ENCODE results near the gene CHCHD2.
"Not testable (repeated sequence)": the region's sequence is repeated elsewhere in the genome, so short reads cannot be mapped to it uniquely, and the experiment has no call there.

CHCHD2 gene

DNA sequence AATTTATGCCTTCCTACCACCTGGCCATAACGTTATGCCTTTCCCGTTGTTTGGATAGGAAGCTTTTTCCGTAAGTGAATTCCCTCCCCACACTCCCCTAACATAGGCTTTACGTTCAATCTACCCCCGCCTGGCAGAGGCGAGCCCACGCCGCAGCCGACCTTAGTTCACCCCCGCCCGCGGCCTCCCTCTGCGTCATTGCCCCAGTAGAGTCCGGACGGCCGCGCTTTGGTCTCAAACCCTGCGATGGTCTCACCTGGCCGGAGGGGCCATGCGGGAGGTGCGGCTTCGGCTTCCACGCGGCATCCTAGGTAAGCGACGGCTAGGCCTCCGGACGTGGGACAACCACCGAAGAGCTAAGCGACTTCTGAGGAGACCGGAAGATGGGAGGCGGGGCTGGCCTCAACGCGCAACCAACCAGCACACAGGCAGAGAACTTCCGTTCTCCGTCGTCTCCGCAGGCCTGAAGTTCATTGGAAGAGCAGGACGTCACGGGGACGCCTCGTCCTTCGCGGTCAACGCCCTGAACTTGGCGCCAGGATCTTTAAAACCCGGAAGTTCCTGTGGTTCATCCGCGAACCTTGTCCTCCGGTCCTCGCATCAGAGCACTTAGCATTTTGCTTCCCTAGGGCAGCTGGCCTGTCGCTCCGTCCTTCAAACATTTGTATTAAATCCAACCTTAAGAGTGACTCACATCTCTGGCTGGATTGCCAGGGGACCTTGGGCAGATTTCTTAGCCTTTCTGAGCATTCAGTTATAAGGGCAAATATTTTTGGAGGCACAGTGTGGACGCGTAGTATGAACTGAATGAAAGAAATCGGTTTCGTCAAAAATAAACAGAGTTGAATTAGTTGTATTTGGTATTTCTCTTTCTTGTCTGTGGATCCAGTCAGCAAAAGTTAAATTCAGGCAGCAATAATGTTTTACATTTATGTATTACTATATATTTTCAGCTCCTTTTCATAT is at the start of gene CHCHD2:
Gene CHCHD2, minus strand, starts transcription at position 369 of the 966 bp plus-strand sequence. Its CDS starts 63 bp downstream, at position 306.
- peak; percentile 99 for DNase-seq

- DNase-seq: not testable (repeated sequence)
Observed at GRCh38 chr7:56131062-56131461, 24.8 kb upstream of the CHCHD2 start.

DNA sequence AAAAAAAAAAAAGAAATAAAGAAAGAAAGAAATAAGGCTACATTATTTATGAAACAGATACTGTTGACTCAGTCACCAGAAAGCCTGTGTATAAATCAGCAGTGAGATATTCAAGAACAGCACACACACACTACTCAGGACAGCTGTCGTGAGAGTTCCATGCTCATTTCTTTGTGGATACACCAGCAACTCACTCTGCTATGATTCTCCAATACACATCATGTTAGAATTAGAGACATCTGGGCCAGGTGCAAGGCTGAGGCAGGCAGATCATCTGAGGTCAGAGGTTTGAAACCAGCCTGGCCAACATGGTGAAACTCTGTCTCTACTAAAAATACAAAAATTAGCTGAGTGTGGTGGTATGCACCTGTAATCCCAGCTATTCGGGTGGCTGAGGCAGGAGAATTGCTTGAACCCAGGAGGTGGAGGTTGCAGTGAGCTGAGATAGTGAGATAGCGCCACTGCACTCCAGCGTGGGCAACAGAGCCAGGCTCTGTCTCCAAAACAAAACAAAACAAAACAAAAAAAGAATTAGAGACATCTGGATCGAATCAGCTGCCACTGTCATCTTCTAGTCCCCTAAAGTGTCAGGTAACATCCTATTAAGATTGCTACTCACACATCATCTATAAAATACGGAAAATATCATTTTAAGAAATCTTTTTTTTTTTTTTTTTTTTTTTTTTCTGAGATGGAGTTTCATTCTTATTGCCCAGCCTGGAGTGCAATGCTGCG is 21.1 kb upstream of the CHCHD2 start:
- DNase-seq: no peak

DNA sequence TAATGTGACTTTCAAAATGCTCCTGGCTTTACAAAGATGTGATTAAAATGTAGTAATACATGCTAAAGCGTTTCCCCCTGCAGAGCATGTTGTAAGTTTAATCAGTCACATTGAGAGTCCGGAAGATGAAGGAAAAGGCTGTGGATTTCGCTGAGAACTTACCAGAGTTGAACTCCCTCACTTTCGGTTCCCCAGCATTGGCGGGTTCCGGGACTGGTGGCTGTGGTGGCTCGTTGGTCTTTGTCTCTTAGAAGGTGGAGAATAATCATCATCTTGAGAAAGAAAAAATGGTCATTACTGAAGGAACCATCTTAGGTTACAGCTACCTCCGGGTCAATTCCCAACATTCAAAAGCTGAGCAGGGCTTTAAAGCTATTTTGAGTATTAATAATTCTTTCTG is 19.6 kb upstream of the CHCHD2 start:
- no peak for DNase-seq

GRCh38 chr7:56124981-56125380 is 18.7 kb upstream of the CHCHD2 start:
- DNase-seq: no peak

- DNase-seq: no peak
Observed at GRCh38 chr7:56121440-56121839, 15.2 kb upstream of the CHCHD2 start.

- peak; percentile 50 for DNase-seq
Observed at GRCh38 chr7:56115852-56116538, 9.7 kb upstream of the CHCHD2 start, which contains the start of gene NUPR2. TSS of gene NUPR2 (minus strand) at chr7:56116417. CDS start at chr7:56116314, 103 bp downstream.

- not testable (repeated sequence) for DNase-seq
Observed at GRCh38 chr7:56112244-56112643, 6.0 kb upstream of the CHCHD2 start.

GRCh38 chr7:56110611-56111010 is 4.3 kb upstream of the CHCHD2 start:
- no peak for DNase-seq

DNA sequence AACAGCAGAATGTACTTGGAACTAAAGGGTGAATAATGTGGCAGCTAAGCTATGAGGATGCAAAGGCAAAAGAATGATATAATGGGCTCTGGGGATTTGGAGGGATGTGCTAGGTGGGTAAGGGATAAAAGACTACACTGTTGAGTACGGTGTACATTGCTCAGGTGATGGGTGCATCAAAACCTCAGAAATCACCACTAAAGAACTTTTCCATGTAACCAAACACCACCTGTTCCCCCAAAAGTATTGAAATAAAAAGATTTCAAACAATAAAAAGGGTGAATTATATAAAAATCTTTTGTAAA is 1.6 kb upstream of the CHCHD2 start:
- no peak for DNase-seq

DNA sequence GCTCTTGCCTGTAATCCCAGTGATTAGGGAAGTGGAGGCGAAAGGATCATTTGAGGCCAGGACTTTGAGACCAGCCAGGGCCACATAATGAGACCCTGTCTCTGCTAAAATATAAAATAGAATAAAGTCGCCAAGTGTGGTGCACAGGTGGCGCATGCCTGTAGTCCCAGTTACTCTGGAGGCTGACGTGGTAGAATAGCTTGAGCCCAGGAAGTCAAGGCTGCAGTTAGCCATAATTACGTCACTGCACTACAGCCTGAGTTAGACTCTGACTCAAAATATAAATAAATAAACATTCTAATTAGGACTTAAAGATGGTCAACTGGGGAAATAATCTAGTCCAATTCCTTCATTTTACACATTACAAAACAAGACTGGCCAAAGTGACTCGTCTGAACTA is 768 bp downstream of the CHCHD2 start:
- peak; percentile 26 for DNase-seq

DNA sequence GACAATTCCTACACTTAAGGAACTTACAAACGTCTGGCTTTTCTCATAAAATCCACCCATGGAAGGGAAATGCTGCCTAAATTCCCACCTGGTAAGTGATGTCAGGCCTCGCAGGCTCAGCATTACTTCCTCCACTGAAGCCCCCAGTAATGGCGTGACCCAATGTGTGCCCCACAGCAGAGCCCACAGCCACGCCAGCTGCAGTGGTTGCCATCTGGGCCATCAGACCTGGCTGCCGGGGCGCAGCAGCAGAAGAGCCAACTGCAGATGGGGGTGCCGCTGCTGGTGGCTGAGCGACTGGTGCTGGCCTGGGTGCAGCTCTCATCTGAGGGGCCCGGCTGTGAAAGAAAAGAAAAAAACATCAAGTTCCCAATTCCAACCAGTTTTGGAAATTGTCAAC is 2.1 kb downstream of the CHCHD2 start:
- not testable (repeated sequence) for DNase-seq

DNA sequence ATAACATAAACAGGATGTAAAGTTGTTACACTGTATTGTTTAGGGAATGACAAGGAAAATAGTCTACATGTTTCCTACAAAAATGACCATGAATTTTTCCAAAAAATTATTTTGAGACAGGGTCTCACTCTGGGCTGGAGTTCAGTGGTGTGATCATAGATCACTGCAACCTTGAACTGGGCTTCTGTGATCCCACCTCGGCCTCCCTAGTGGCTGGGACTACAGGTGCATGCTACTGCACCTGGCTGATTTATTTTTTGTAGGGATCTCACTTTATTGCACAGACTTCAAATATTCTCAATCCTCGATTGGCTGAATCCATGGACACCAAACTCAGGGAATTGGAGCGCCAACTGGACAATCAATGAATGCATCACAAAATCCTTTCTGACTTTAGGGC is 6.6 kb downstream of the CHCHD2 start:
- no peak for DNase-seq

- DNase-seq: not testable (repeated sequence)
Observed at GRCh38 chr7:56098187-56099008, 7.9 kb downstream of the CHCHD2 start.

DNA sequence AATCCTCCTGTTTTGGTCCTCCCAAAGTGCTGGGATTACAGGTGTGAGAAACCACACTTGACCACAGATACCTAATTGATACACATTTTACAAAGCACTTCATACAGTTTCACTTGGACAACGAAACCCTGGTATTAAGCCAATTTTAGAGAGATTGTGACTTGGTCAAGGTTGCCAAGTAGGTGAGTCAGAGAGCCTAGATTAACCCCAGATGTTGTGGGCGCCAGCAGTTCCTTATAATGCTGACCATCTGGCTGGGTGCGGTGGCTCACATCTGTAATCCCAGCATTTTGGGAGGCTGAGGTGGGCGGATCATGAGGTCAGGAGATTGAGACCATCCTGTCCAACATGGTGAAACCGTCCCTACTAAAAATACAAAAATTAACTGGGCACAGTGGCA is 8.6 kb downstream of the CHCHD2 start:
- DNase-seq: no peak

- no peak for DNase-seq
Observed at GRCh38 chr7:56092789-56093531, 13.3 kb downstream of the CHCHD2 start, which contains the start of gene PHKG1. TSS of gene PHKG1 (minus strand) at chr7:56092952. CDS start at chr7:56088941, 4,011 bp downstream.

DNA sequence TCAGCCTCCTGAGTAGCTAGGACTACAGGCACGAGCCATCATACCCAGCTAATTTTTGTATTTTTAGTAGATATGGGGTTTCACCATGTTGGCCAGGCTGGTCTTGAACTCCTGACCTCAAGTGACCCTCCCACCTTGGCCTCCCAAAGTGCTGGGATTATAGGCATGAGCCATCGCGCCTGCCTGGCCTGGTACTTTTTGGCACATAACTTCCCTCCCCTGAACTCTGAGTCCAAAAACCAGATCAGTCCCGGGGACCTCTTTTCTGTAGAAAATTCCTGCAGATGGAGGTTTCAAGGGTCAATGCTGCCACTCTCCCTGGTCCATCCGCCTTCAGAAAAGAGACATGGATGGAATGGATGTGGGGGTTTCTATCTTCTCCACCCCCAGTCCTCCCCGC is 13.9 kb downstream of the CHCHD2 start:
- DNase-seq: not testable (repeated sequence)

- DNase-seq: no peak
Observed at GRCh38 chr7:56091591-56091990, 14.7 kb downstream of the CHCHD2 start.

GRCh38 chr7:56087445-56087844 is 18.8 kb downstream of the CHCHD2 start:
- DNase-seq: no peak

- DNase-seq: no peak
Observed at GRCh38 chr7:56086761-56087160, 19.5 kb downstream of the CHCHD2 start.

DNA sequence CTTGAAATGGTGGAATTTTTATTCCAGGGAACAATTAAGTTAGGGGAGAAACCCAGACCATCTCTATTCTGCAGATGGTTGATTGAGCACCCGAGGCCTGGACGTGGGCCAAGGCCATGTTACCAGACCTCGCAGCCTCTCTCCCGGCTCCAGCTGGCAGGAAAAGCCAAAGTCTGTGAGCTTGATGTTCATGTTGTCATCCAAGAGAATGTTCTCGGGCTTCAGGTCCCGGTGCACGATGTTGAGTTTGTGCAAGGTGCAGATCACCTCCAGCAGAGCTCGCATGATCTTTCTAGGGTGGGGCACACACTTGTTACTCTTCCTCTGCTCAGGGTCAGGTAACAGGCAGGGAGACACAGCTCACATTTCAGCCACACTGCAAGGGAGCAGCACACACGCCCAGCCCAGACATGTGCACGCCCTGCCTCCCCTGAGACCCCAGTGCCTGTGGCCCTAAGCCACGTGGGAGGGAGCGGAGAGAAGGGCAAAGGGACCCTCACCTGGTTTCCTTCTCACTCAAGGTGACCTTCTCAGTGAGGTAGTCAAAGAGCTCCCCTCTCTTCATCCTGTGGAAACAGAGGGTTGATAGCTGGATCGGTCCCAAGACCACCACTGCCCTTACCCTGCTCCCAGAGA is 23.0 kb downstream of the CHCHD2 start:
- DNase-seq: no peak
